OCI-LY3 (cell line): Measurements from ENCODE around the gene CDC25B.

Experiments used
- EZH2phosphoT487 ChIP-seq: fragments of 200-600 bp; shearing (Covaris generic); IDR thresholded peaks from 2 replicates; pipeline ENCODE4 v1.6.1; 2018; ENCODE audit warnings: antibody characterized with exemption, mixed run types, low read depth
- TF ChIP-seq, protein P1 (sequence below): fragments of 200-600, 300-600 bp; sonication (generic); IDR thresholded peaks from 2 replicates; pipeline ENCODE4 v1.5.1; 2014; ENCODE audit warnings: antibody characterized with exemption, low read length, low read depth

DNA sequence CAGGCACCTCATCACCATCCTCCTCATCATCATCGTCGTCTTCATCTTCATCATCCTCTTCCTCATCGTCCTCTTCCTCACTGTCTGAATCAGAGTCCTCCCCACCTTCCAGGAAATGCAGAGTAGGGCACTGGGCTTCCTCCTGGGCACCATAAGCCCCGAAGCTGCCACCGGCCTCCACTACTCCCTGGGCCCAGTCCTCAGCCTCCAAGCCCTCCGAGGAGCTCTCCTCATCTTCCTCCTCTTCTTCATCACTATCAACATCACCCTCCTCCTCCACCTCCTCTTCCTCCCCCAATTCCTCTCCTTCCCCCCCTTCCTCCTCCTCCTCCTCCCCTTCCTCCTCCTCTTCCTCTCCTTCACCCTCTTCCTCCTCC is 11.3 kb upstream of the CDC25B start:
- TF ChIP-seq, protein P1, sequence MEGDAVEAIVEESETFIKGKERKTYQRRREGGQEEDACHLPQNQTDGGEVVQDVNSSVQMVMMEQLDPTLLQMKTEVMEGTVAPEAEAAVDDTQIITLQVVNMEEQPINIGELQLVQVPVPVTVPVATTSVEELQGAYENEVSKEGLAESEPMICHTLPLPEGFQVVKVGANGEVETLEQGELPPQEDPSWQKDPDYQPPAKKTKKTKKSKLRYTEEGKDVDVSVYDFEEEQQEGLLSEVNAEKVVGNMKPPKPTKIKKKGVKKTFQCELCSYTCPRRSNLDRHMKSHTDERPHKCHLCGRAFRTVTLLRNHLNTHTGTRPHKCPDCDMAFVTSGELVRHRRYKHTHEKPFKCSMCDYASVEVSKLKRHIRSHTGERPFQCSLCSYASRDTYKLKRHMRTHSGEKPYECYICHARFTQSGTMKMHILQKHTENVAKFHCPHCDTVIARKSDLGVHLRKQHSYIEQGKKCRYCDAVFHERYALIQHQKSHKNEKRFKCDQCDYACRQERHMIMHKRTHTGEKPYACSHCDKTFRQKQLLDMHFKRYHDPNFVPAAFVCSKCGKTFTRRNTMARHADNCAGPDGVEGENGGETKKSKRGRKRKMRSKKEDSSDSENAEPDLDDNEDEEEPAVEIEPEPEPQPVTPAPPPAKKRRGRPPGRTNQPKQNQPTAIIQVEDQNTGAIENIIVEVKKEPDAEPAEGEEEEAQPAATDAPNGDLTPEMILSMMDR, result no peak
- TF ChIP-seq EZH2phosphoT487, result no peak
